SIG-M5 (cell line): Measurements from ENCODE around the gene UBE2L6.
"Not testable (repeated sequence)": the region's sequence is repeated elsewhere in the genome, so short reads cannot be mapped to it uniquely, and the experiment has no call there.

Source experiments
- DNase-seq: peaks from one replicate; lab custom pipeline; 2025; lab: John Stamatoyannopoulos, UW

UBE2L6 gene

GRCh38 chr11:57566905-57567514 is 462 bp downstream of the UBE2L6 start:
- DNase-seq = no peak

- DNase-seq = peak; percentile 3
Measured at GRCh38 chr11:57566005-57566904, 1.2 kb downstream of the UBE2L6 start.

GRCh38 chr11:57562596-57562995 is 4.9 kb downstream of the UBE2L6 start:
- no peak for DNase-seq

- no peak for DNase-seq
Measured at GRCh38 chr11:57560146-57560545, 7.3 kb downstream of the UBE2L6 start.

GRCh38 chr11:57556041-57556440 is 11.4 kb downstream of the UBE2L6 start:
- DNase-seq = no peak

GRCh38 chr11:57555393-57555792 is 12.1 kb downstream of the UBE2L6 start:
- DNase-seq = no peak

GRCh38 chr11:57552479-57552878 is 15.0 kb downstream of the UBE2L6 start:
- DNase-seq = no peak

- no peak for DNase-seq
Measured at GRCh38 chr11:57551941-57552340, 15.5 kb downstream of the UBE2L6 start.

GRCh38 chr11:57549983-57550382 is 17.5 kb downstream of the UBE2L6 start:
- no peak for DNase-seq

GRCh38 chr11:57547854-57548377 is 19.6 kb downstream of the UBE2L6 start:
- no peak for DNase-seq

- DNase-seq = no peak
Measured at GRCh38 chr11:57546869-57547475, 20.5 kb downstream of the UBE2L6 start.

- no peak for DNase-seq
Measured at GRCh38 chr11:57546451-57546850, 21.0 kb downstream of the UBE2L6 start.

GRCh38 chr11:57545883-57546282 is 21.6 kb downstream of the UBE2L6 start:
- DNase-seq = no peak

GRCh38 chr11:57544566-57544965 is 22.9 kb downstream of the UBE2L6 start:
- DNase-seq = no peak

- DNase-seq = no peak
Measured at GRCh38 chr11:57543593-57543992, 23.9 kb downstream of the UBE2L6 start.

- no peak for DNase-seq
Measured at GRCh38 chr11:57542582-57542981, 24.9 kb downstream of the UBE2L6 start.

- DNase-seq = no peak
Measured at GRCh38 chr11:57541169-57541568, 26.3 kb downstream of the UBE2L6 start.

- DNase-seq = no peak
Measured at GRCh38 chr11:57539342-57539741, 28.1 kb downstream of the UBE2L6 start.

GRCh38 chr11:57536947-57537619 is 30.4 kb downstream of the UBE2L6 start, which contains the start of gene SMTNL1:
Gene SMTNL1, plus strand, starts transcription at chr11:57537595. Its CDS starts 5,048 bp downstream, at chr11:57542643.
- DNase-seq = no peak

- not testable (repeated sequence) for DNase-seq
Measured at GRCh38 chr11:57534449-57534848, 33.0 kb downstream of the UBE2L6 start.

GRCh38 chr11:57530596-57531507 is 36.6 kb downstream of the UBE2L6 start, which contains the start of gene TIMM10:
Gene TIMM10, minus strand, starts transcription at chr11:57530754. Its CDS starts 565 bp downstream, at chr11:57530189.
- DNase-seq = peak; percentile 94
